ENCODE data around the gene MIB1. TPM values are rescaled to one million over a fixed set of nuclear protein-coding genes. Genes with fewer than 3 reads are reported as not detected.
A peak's percentile ranks its signal among the peaks of the same experiment; 100 is the strongest.

MIB1 gene
- polyA plus RNA-seq, 4 donors = 59.3 to 73.3 (median 68.4) TPM

DNA sequence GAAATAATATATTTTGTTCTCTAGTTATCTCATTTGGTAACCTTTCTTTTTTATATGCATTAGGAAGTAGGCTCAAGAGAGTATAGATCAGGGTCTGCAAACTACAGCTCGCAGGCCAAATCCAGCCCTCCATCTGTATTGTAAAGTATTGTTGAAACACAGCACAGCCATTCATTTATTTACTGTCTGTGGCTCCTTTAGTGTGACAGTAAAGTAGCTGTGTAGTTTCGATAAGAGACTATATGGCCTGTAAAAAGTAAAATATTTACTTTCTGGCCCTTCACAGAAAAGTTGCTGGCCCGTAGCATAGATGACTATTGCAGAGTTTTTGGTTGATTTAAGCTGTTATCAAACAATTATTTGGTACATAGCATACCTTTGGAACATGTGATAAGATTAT lies 67.6 kb downstream of the MIB1 start:
- no peak for DNase-seq (ENCODE audit: low read depth in 4 of 4, low spot score in 3 of 4)

DNA sequence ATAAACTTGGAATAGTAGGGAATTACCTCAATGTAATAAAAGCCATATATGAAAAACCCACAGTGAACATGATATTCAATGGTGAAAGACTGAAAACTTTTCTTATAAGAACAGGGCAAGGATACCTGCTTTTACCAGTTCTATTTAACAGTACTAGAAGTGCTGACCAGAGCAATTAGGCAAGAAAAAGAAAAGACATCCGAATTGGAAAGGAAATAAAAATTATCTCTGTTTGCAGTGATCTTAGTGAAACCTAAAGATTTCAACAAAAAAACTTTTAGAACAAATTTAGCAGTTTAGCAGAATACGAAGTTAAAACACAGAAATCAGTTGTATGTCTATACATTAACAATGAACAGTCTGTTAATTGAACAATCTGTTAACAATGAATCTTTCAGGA lies 69.1 kb downstream of the MIB1 start:
- no peak for DNase-seq (ENCODE audit: low read depth in 4 of 4, low spot score in 3 of 4)

DNA sequence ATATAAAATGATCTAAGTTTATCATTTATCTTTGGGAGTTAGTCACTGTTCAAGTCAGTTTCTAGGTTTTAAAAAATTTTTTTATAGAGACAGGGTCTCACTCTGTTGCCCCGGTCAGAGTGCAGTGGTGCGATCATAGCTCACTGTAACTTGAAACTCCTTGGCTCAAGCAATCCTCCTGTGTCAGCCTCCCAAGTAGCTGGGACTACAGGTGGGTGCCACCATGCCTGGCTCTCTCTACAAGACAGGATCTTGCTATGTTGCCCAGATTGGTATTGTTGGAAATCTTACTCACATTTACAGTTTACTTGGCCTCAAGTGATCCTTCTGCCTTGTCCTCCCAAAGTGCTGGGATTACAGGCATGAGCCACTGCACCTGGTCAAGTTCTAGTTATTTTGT lies 74.5 kb downstream of the MIB1 start:
- no peak for DNase-seq (ENCODE audit: low read depth in 4 of 4, low spot score in 3 of 4)

DNA sequence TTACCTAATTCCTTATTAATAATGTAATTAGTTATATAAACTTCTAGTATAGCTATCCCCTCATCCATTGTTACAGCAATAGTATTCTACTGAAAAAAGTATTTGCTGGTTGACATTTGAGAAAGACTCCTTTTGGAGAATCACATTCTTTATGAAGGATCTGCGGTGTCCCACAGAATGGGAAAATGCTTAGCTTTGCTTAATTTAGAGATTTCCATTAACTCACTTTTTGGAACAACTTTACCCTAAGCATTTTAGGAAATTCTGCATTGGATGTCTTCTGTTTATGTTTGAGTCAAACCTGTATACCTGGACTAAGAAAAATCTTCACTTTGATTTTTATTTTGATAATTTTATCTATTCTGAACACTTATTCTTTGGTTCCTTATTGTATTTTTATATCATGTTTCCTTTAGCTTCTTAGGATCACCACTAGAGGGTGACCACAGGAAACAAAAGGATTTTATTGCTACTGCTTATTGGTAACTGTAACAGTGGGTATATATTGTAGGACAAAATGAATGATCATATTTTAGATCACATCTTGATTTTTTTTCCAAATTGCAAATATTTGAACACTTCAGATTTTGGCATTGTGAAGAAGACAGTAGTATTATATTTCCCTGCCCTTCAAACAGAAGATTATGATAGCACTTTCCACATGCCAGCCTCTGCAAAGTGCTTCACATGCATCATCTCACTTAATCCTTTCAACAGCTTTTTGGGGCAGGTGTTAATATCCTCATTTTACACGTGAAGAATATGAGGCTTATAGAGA lies 79.6 kb downstream of the MIB1 start:
- no peak for DNase-seq (ENCODE audit: low read depth in 4 of 4, low spot score in 3 of 4)

DNA sequence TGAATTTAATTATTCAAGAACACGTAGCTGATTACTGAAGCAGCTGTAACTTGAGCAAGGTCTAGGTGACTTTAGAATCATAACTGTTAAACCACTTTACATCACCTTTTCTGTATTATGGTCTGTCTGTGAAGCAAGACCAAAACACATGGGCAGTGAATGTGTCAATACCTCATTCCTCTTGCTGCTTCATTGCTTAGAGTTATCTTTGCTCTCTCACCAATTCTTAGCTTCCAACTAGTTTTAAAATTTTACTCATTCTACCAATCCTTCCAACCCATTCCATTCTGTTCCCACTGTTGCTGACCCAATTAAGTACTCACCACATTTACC lies 80.2 kb downstream of the MIB1 start:
- DNase-seq (ENCODE audit: low read depth in 4 of 4, low spot score in 3 of 4) = no peak

DNA sequence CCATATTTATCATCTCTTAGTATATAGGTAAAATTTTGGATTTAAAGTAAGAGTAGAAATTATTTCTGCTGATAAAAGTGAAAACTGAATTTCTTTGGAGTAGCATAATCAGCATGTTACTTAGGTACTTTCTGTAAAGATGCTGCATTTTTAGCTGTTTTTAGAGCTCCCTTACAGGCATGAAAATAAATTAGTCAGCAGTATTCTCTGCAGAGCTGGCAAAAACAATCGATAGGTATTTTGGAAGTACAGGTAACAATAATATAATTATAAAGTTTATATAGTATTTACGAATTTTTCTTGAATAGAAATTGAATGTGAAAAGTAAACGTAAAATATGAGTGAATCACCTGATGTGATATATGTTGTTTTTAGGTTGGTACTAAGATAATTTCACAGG lies 83.3 kb downstream of the MIB1 start:
- no peak for DNase-seq (ENCODE audit: low read depth in 4 of 4, low spot score in 3 of 4)

DNA sequence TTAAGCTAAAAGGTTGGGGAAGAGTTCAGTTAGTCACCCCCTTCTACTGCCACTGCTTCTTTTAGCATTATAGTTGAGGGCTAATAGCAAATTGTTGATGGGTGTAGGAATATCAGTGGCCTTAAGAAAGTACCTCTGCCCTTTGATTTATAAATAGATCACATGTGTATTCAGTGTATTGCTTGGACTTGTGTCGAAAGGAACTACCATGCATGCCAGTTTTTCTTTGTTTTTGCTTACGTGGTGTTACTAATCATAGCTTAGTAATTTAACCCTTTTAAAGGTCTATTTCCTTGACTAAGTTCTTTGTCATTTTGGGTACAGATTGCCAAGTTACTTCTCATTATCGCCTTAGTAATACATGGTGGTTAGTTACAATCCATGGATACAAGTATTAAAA lies 85.6 kb downstream of the MIB1 start:
- DNase-seq (ENCODE audit: low read depth in 4 of 4, low spot score in 3 of 4) = no peak

DNA sequence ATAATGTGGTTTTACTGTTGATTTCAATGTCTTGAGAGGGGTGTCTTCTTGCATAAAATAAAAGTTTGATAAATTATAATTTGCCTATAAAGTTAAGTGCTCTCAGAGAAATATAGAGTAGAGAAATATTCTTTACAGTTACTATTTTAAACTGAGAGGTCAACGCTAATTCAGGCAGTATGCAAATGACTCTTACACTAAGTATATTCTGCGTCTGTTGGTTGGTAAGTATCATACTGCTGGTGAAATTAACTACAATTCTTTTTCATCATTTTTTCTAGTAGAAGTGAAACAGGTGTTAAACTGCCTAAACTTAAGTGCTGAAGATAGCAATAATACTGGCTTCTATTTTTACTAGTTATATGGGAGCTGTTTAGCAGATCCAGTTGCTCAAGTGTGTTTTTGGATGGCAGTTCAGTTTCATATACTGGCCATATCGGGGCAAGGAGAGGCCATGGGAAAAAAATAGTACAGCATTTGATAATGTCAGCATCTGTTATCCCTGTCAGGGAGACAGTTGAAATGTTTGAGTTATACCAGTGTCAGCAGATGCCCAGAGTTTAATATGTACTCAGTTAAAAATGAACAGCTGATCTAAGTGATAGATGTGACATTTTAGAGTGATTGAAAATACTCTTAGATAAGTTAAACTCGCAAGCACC lies 86.2 kb downstream of the MIB1 start:
- no peak for DNase-seq (ENCODE audit: low read depth in 4 of 4, low spot score in 3 of 4)

DNA sequence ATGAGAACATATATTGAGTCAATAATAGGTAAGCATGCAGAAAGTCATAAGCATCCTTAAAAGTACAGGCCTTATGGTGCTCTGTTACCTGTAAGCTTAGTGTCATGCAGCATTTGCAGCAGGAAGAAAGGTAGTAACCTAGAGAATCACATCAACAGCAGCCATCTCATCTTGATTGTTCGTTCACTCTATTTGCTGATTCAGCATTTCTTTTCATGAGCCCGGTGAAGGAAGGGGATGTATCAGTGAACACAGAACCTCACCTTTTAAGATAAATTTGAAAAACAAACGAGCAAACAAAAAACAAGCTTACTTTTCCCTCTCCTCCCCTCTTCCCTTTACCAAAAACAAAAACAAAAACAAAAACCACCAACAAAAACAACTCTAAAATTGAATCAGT lies 89.9 kb downstream of the MIB1 start:
- no peak for DNase-seq (ENCODE audit: low read depth in 4 of 4, low spot score in 3 of 4)

DNA sequence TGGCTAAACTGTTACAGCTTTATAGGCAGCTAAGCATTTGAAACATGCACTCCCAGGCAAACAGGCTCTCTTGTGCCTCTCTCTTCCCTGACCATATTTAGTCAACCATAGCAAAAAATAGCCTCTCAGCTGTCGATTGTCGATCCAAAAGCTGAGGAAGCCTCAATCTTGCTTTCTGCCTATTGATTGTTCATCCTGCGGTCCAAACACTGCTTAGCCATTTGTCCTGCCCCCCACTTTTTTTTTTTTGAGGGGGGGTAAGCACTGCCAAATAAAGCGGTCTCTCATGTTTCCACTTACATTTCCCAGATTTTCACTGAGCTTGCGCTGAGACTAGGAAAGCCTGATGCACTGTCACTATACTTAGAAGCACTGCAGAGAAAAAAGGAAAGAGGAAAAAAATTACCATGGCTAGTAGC lies 90.8 kb downstream of the MIB1 start:
- peak in 1 of 4 donors; percentile 22 for DNase-seq (ENCODE audit: low read depth in 4 of 4, low spot score in 3 of 4)

DNA sequence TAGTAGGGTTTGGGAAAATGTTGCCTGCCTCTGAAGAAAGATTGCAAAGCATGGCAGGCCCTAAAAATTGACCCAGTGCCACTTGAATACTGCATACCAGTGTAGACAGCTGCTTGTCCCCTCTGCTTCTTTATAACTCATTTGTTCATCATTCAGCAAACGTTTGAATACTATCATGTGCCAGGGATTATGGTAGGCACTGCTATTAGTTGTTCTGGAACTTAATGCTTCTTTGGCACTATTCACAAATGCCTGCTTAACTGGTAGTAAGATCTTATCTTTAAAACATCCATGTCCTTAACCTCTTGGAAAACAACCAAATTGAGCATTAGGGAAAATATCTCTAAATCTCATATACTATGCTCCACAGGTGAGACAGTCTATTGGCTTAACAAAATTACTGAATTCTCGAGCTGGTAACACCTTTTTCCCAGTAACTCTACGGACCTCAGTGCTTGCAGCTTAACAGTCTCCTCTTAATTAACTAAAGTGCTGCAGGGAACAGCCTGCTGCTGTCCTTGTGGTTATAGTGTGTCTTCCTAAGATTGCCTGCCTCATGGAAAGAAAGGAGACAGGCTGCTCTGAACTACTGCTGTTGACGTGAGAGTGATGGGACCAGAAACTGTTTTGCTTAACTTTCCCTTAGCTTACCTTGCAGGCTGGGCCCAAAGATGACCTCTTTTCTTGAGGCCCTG lies 93.2 kb downstream of the MIB1 start:
- DNase-seq (ENCODE audit: low read depth in 4 of 4, low spot score in 3 of 4) = no peak

DNA sequence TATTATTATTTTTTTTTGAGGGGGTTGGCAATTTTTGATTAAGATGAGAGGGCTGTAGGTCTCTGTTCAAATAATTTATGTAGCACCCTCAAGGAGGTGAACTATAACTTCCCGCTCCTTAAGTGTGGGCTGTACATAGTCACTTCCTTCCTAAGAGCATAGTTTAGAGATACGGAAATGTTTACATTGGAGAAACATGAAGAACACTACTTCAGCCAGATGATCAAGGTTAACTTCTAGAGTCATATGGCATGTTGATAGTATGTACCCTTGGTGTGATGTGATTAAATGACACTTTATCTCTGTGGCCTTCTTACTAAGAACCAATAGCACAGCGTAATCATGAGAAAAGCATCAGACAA lies 93.7 kb downstream of the MIB1 start:
- DNase-seq (ENCODE audit: low read depth in 4 of 4, low spot score in 3 of 4) = no peak

DNA sequence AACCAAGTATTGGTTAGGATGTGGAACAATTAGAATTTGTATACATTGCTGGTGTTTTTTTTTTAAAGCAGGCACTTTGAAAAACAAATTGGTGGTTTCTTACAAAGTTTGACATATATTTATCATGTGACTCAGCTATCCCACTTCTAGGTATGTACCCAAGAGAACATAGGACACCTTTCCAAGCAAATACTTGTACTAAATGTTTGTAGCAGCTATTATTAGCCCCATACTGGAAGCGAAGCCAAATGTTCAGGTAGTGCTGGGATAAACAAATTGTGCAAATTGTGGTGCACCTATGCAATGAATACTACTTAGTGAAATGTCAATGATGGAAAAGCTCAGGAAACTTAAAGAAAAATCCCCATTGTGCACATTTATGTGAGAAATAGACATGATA lies 101.0 kb downstream of the MIB1 start:
- DNase-seq (ENCODE audit: low read depth in 4 of 4, low spot score in 3 of 4) = no peak

DNA sequence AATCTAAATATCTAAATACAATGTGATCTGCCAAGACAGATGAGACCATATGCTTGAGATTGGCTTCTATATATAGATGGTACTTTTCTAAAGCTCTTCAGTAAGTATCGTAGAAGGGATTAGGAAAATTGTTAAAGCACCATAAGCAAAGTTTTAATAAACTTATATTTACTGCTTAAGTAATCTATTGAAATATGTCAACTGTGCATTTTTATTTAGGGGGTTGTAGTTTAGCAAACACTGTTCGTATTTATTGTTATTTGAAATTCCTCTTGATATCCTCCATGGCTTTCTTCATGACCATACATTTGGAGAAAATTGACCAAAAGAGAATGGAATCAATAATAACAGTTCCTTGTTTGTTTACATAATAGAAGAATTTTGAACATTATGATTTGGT lies 102.7 kb downstream of the MIB1 start:
- no peak for DNase-seq (ENCODE audit: low read depth in 4 of 4, low spot score in 3 of 4)

DNA sequence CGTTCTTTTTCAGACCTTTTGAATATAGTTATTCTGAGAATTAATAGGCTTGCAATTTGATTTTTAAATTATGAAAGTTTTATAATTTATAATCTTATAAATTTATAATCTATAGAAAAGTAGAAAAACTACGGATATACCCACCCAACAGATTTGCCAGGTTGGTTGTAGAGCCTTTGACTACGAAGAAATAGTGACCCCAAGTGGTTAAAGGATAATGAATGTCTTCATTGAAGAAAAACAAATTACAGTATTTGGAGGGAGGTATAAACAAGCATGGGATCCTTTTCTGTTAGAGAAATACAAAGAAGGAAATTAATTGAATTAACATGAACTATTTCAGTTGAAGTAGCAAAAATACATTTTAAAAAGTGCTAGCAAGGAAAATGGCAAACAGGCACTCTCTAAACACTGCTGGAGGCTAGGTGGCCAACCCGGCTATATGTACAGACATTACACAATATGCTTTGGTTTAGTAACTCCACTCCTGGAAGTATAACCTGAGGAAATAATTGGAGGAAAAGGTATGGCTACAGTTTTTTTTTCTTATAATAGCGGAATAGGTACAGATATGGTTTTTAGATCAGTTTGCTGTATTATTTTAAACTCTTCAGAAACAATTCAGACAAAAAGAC lies 110.9 kb downstream of the MIB1 start:
- no peak for DNase-seq (ENCODE audit: low read depth in 4 of 4, low spot score in 3 of 4)

DNA sequence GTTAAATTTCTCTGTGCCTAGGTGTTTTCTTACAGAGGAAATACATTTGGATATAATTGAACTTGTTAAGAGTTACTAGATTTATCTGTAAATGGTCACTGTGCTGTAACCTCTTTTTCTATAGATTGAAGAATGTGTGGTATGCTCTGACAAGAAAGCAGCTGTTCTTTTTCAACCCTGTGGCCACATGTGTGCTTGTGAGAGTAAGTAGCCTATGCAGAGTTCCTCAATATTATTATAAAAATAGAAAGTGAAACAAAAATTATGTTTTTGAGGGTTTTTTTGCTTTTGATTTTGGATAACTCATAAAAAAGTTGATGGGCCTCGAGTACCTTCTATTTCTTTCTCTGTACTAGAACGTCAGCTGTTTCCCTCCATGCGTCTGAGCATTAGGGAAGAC lies 112.4 kb downstream of the MIB1 start:
- peak in 3 of 4 donors; percentile 15 to 35 (median 27) for DNase-seq (ENCODE audit: low read depth in 4 of 4, low spot score in 3 of 4)

DNA sequence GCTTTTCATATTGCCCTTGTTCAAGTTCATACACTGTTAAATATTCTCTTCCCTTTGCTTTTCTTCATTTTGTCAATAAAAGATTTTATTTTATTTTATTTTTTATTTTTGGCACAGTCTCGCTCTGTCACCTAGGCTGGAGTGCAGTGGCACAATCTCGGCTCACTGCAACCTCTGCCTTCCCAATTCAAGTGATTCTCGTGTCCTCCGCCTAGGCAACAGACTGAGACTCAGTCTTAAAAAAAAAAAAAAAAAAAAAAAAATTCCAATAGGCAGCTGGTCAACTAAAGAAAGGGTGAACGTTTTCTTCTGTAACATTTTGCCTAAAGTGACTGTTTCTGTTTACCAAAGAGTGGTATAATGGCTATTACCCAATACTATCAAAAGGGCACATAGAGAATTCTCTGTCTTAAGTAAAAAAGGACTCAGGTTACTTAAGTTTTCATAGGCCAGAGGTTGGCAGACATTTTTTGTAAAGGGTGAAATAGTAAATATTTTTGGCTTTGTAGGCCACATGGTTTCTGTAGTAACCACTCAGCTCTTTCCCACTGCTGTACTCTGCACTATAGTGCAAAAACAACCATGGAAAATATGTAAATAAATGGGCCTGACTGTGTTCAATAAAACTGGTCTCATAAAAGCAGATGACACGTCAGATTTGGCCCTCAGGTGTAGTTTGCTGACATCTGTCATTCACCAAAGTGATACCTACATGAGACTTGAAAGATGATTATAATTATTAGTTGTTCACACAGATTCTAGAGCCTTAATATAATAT lies 113.4 kb downstream of the MIB1 start:
- DNase-seq (ENCODE audit: low read depth in 4 of 4, low spot score in 3 of 4) = no peak

DNA sequence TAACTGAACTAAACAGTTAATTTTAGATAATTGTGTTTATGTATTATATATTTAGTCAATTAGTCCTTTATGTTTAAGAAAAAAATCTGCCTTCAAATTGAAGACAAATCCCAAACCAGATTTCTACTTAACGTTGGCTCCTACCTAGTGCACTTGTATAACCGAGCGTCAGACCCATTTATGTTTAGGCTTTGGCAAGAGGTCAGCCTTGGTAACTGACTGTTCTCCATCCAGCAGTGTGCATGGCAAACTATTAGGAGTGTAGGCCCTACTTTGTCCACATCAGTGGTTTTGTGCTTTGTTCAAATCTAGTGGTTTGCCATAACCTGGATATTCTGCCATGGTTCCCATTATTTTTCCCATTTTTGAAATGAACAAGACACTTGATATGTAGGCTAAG lies 114.8 kb downstream of the MIB1 start:
- DNase-seq (ENCODE audit: low read depth in 4 of 4, low spot score in 3 of 4) = no peak

DNA sequence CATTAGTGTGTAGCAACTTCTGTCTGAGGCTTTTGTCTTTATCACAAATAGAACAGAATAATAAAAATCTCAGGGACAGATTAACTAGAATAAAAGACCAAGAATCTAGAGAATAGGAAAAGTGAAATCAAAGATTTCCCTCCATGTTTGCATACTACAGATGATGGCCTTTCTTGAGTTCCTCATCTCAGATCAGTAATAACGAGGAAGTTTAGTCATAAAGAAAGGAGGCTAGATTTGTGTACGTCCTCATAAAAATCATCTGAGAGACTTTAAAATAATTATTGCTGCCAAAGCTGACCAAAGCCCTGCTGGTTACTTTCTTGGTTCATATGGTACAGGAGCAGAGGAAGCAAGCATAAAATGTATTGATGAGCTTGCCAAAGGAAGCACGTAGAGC lies 117.3 kb downstream of the MIB1 start:
- no peak for DNase-seq (ENCODE audit: low read depth in 4 of 4, low spot score in 3 of 4)

DNA sequence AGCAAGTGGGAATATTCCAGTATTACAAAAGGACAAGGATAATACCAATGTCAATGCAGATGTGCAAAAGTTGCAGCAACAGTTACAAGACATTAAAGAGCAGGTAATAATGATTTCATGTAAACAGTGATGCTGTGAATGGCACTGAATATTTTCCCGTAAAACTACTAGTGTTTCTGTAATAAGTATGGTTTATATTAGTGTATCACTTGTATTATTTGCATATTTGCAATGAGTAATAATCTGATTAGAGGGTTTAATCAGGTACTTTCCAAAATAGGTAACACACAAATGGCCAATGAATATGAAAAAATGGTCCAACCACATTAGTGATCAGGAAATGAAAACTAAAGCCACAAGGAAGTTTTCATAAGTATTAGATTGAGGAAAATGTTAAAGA lies 118.0 kb downstream of the MIB1 start:
- no peak for DNase-seq (ENCODE audit: low read depth in 4 of 4, low spot score in 3 of 4)

DNA sequence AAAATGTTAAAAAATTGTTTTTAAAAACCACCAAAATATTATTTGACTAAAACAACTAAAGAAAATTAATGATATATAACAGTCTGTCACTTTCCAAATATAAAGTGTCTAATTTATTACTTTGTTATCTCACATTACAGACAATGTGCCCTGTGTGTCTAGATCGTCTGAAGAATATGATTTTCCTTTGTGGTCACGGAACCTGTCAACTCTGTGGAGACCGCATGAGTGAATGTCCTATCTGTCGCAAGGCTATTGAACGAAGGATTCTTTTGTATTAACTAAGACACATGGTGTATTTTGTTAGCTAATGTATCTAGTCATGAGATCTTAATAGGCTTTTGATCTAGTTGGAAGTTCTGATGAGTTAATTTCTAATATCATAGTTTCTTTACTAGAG lies 123.8 kb downstream of the MIB1 start:
- no peak for DNase-seq (ENCODE audit: low read depth in 4 of 4, low spot score in 3 of 4)
